CD4-positive, alpha-beta T cell treated with Interleukin-15 for 4 hours (primary cell): ENCODE results near the gene ATP7A.
A peak's percentile ranks its signal among the peaks of the same experiment; 100 is the strongest.
"Not testable (repeated sequence)": the region's sequence is repeated elsewhere in the genome, so short reads cannot be mapped to it uniquely, and the experiment has no call there.

Experiments
- DNase-seq: peaks from one replicate; pipeline ENCODE4 v3.0.0-alpha.2; 2020; ENCODE audit warnings: low spot score

ATP7A gene

DNA sequence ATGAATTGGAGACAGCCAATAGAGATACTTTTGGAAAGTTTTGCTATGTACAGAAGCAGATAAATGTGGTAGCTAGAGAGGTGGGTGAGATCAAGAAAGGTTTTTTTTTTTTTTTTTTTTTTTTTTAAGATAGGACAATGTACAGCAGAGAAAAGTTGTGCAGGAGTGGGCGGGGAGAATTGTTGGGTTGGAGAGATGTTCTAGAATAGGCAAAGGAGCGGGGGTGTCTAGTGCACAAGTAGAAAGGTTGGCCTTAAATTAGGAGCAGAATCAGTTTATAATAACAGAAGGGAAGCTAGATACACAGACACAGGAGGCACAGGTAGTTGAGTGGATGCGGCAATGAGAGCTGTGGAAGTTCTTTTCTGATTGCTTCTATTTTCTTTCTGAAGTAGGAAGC, 127.4 kb downstream of the ATP7A start:
- no peak for DNase-seq

GRCh38 chrX:78042601-78043000, 132.1 kb downstream of the ATP7A start:
- no peak for DNase-seq

- no peak for DNase-seq
Observed at GRCh38 chrX:78046362-78046761, 135.9 kb downstream of the ATP7A start.

- DNase-seq, result no peak
Observed at GRCh38 chrX:78048052-78048451, 137.6 kb downstream of the ATP7A start.

DNA sequence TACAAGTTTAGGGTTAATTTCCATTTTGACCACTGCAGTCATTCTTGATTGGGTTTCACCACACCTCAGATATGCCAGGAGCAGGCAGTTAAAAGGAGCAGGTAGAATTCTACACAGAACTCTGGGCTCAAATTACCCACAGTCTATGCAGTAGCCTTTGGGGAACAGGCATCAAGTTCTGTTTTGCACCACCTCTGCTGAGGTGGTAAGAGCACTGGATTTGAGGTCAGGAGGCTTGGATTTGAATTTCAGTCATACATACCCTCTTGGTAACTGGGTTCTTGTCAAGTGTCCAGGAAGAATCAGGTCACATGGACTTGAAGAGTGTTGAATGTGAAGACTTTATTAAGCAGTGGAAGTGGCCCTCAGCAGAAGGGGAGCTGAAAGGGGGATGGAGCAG, 153.2 kb downstream of the ATP7A start:
- DNase-seq, result no peak

GRCh38 chrX:78064152-78064551, 153.7 kb downstream of the ATP7A start:
- DNase-seq, result no peak

DNA sequence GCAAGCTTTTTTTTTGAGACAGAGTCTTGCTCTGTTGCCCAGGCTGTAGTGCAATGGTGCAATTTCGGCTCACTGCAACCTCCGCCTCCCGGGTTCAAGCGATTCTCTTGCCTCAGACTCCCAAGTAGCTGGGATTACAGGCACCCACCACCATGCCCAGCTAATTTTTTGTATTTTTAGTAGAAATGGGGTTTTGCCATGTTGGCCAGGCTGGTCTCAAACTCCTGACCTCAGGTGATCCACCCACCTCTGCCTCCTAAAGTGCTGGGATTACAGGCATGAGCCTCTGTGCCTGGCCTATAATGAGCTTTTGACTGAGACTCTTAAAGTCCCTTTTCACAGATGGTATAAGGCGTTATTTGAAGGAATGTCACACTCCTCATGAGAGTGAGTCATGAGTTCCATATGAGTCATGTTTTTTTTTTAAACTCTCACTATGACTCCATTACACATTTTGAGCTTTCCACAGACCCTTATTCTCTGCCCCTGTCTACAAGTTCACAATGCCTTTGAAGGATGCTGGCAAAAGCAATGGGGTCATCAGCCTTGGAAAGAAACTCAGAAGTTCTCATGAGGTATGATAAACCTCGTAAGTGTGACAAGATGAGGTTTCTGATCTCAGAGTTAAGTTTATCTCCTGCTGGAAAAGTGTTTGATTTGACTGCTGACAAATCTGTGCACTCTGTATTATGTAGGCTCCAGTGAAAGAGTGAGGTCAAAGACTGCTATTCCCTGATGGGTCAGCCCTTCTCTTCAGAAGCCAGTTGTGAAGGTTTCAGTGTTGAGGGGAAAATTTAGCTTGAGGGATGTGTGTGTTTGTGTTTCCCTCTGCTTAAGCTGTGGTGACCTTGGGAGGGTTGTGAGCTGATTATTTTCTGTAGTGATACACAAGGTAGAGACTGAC, 154.5 kb downstream of the ATP7A start:
- peak; percentile 0 for DNase-seq

GRCh38 chrX:78066110-78066509, 155.6 kb downstream of the ATP7A start:
- DNase-seq, result no peak

GRCh38 chrX:78071331-78071730, 160.8 kb downstream of the ATP7A start:
- no peak for DNase-seq

DNA sequence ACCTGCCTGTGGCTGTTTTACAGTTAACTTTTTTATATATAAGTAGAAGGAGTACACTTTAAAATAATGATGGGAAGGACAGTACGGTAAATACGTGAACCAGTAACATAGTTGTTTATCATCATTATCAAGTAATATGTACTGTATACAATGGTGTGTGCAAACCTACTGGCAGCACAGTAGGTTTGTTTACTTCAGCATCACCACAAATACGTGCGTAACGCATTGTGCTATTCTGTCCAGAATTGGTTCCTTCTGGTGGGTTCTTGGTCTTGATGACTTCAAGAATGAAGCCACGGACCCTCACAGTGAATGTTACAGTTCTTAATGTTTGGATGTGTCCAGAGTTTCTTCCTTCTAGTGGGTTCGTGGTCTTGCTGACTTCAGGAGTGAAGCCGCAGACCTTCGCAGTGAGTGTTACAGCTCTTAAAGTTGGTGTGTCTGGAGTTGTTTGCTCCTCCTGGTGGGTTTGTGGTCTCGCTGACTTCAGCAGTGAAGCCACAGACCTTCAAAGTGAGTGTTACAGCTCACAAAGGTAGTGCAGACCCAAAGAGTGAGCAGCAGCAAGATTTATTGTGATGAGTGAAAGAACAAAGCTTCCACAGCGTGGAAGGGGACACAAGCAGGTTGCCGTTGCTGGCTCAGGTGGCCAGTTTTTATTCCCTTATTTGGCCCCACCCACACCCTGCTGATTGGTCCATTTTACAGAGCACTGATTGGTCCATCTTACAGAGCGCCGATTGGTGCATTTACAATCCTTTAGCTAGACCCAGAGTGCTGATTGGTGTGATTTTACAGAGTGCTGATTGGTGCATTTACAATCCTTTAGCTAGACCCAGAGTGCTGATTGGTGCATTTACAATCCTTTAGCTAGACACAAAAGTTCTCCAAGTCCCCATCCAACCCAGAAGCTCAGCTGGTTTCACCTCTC, 162.9 kb downstream of the ATP7A start:
- peak; percentile 22 for DNase-seq

DNA sequence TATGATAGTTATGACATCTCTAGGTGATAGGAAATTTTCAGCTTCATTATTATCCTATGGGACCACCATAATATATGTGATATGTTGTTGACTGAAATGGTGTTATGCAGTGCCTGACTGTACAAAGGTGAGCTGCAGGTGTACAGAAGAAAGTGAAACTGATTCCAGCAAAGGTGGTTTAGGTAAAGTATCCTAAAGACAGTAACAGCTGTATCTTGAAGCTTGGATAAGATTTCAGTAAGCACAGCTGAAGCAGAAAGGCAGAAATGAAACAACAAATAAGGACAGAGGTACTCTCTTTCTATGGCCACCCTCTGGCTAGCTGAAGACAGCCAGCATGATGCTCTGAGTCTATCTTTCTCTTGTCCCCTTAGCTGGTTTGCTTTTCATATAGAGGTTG, 163.6 kb downstream of the ATP7A start:
- DNase-seq, result no peak

GRCh38 chrX:78075787-78076389, 165.4 kb downstream of the ATP7A start:
- DNase-seq, result no peak

- DNase-seq, result not testable (repeated sequence)
Observed at GRCh38 chrX:78081413-78081812, 170.9 kb downstream of the ATP7A start.

DNA sequence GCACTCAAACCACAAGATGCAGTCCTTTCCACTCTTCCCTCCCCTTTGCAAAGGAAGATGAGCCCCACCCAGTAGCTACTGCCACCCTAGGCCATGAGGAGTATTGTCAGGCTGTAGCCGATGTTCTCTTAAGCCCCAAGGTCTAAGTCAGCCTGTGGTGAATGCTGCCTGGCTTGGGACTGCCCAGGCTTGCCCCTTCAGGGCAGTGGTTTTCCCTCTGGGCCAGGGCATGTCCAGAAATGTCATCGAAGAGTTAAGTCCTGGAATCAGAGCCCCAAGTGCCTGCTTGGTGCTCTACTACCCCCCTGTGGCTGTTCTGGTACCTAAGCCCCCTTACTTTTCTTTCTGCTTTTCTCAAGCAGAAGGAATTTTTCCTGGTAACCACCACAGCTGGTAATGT, 181.8 kb downstream of the ATP7A start:
- DNase-seq, result no peak

DNA sequence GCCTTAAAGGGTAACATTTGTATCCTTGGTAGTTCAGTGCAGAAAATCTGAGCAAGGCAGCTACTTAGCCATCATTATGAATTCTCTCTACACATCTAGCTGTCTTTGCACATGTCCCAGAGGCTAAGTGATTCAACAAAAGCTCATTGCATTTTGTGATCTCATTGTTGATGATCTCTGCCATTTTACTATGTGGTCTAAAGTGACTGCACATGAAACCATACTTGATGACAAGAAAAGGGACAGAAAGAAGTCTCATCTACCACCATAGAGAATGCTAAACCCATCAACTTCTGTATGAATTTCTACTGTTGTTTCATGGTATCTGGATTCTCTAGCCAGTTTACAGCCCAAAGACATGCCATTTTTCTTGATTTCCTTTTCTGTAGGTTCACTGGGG, 187.6 kb downstream of the ATP7A start:
- no peak for DNase-seq
